Fibroblast of gingiva (primary cell): ENCODE results near the gene LDLRAD2.
"Not testable (repeated sequence)": the region's sequence is repeated elsewhere in the genome, so short reads cannot be mapped to it uniquely, and the experiment has no call there.

Experiments
- DNase-seq: peaks from one replicate; pipeline ENCODE4 v3.0.0-alpha.2; 2011; ENCODE audit warnings: low read depth

The LDLRAD2 gene, protein sequence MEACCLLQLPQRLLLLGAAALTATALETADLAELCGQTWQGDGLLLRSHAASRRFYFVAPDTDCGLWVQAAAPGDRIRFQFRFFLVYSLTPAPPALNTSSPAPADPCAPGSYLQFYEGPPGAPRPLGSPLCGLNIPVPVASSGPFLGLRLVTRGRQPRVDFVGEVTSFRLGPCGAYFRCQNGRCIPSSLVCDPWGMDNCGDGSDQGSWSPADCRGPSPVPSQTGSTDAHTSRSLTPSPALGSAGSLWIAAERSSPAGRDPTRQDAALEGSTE

GRCh38 chr1:21811875-21812305, at the start of gene LDLRAD2:
LDLRAD2 (plus strand) TSS chr1:21812265; CDS start chr1:21812452, 187 bp downstream.
- DNase-seq: peak; percentile 34

GRCh38 chr1:21763236-21763635, 48.8 kb upstream of the LDLRAD2 start:
- DNase-seq: no peak

GRCh38 chr1:21763694-21764419, 48.2 kb upstream of the LDLRAD2 start:
- no peak for DNase-seq

- DNase-seq: peak; percentile 97
These were observed 47.2 kb upstream of the LDLRAD2 start for GRCh38 chr1:21764615-21765423.

DNA sequence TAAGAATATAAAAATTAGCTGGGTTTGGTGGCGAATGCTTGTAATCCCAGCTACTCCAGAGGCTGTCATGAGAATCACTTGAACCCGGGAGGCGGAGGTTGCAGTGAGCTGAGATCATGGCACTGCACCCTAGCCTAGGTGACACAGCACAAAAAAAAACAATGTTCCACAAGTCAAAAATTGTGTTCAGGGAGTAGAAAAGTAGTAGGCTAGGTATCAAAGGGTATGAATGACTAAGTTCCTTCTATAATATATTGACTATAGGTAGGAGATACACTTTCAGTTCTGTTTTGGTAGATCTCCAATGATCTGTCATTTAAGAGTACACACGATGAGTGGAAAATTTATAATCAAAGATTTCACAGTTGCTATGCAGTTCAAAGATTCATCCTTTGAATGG, 45.9 kb upstream of the LDLRAD2 start:
- no peak for DNase-seq

GRCh38 chr1:21767106-21767505, 45.0 kb upstream of the LDLRAD2 start:
- not testable (repeated sequence) for DNase-seq

GRCh38 chr1:21770201-21770600, 41.9 kb upstream of the LDLRAD2 start:
- no peak for DNase-seq

DNA sequence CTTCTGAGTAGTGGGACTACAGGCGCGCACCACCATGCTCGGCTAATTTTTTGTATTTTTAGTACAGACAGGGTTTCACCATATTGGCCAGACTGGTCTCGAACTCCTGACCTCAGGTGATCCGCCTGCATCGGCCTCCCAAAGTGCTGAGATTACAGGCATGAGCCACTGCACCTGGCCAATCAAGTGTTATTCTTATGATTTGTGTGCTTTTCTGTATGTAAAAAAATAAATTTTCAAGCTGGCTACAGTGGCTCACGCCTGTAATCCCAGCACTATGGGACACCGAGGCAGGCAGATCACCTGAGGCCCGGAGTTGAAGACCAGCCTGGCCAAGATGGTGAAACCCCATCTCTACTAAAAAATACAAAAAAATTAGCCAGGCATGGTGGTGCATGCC, 41.5 kb upstream of the LDLRAD2 start:
- DNase-seq: not testable (repeated sequence)

DNA sequence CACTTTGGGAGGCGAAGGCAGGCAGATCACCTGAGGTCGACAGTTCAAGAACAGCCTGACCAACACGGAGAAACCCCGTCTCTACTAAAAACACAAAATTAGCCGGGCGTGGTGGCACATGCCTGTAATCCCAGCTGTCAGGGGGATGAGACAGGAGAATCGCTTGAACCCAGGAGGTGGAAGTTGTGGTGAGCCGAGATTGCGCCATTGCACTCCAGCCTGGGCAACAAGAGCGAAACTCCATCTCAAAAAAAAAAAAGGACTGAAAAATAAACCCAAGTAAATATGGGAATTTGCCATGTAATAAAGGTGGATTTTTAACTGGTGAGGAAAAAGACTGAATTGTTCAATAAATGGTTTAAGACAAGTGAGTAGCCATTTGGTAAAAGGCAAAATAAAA, 40.4 kb upstream of the LDLRAD2 start:
- DNase-seq: not testable (repeated sequence)

GRCh38 chr1:21773585-21773984, 38.5 kb upstream of the LDLRAD2 start:
- DNase-seq: no peak

DNA sequence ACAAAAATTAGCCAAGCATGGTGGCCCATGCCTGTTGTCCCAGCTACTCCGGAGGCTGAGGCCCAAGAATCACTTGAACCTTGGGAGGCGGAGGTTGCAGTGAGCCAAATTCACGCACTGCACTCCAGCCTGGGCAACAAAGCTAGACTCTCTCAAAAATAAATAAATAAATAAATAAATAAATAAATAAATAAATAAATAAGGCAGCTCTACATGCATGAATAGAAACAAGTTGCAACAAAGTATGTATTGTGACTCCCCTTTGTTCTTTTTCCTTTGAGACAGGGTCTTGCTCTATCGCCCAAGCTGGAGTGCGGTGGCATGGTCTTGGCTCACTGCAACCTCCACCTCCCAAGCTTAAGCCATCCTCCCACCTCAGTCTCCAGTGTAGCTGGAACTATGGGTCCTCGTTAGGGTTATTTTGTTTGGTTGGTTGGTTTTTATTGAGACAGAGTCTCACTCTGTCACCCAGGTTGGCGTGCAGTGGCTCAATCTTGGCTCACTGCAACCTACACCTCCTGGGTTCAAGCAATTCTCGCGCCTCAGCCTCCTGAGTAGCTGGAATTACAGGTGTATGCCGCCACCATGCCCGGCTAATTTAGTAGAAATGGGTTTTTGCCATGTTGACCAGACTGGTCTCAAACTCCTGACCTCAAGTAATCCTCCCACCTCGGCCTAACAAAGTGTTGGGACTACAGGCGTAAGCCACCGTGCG, 37.1 kb upstream of the LDLRAD2 start:
- DNase-seq: no peak

DNA sequence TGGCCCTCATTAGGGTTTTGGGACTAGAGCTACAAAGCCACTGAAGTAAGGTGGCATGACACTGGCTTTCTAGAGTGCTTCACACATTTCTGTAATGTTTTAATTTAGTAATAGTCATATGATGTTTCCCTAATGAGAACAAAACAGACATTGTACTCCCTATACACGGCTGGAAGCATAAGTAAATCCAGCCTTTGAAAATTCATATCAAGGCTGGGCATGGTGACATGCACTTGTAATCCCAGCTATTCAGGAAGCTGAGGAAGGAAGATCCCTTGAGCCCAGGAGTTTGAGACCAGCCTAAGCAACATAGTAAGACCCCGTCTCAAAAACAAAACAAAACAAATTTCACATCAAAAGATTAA, 36.5 kb upstream of the LDLRAD2 start:
- DNase-seq: no peak

DNA sequence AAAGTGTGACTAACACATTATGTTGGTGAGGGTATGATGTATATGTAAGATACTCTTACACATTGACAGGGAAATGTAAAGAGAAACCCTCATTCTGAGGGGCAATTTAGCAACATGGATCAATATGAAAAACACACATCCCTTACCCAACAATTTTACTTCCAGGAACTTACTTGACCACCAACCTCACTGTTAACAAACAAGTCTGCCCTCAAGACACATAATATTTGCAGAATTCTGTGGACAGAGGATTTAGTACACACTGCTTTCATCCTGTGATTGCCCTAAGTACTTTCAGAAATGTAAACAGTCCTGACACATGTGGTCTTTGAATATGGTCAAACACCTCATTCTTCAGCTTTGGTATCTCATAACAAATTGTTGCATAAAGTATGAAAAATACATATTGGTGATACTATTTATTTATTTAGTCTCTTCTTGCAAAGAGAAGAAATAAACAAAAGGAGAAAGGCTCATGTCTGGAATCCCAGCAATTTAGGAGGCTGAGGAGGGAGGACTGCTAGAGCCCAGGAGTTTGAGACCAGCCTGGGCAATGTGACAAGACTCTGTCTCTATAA, 36.0 kb upstream of the LDLRAD2 start:
- peak; percentile 89 for DNase-seq

- not testable (repeated sequence) for DNase-seq
These were observed 35.1 kb upstream of the LDLRAD2 start for GRCh38 chr1:21776925-21777324.

GRCh38 chr1:21778405-21778727, 33.7 kb upstream of the LDLRAD2 start:
- no peak for DNase-seq

DNA sequence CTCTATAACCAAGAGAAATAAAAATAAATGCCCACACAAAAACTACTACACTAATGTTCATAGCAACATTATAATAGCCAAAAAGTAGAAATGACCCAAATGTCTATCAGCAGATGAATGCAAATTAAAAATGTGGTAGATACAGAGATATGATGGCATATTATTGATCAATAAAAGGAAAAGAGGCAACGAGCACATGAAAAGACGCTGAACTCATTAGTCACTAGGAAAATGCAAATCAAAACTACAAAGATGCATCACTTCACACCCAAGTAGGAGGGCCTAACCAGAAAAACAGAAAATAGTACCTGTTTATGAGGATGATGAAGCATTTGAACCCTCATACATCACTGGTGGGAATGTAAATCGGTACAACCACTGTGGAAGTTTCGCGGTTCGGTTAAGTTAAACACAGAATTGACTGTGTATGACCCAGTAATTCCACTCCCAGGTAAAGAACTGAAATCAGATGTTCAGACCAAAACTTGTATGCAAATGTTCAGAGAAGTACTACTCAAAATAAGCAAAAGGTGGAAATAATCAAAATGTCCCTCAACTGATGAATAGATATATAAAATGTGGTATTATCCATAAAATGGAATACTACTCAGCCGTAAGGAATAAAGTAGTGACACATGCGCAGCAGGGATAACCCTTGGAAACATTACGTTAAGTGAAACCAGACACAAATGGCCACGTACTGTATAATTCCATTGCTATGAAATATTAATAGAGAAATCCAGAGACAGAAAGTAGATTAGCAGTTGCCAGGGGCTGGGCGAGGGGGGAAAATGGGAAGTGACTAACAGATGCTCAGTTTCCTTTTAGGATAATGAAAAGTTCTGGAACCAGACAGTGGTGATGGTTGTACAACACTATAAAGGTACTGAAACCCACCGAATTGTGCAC, 32.2 kb upstream of the LDLRAD2 start:
- no peak for DNase-seq

GRCh38 chr1:21781815-21782348, 30.2 kb upstream of the LDLRAD2 start:
- peak; percentile 41 for DNase-seq

- peak; percentile 55 for DNase-seq
These were observed 29.7 kb upstream of the LDLRAD2 start for GRCh38 chr1:21782349-21782867.

DNA sequence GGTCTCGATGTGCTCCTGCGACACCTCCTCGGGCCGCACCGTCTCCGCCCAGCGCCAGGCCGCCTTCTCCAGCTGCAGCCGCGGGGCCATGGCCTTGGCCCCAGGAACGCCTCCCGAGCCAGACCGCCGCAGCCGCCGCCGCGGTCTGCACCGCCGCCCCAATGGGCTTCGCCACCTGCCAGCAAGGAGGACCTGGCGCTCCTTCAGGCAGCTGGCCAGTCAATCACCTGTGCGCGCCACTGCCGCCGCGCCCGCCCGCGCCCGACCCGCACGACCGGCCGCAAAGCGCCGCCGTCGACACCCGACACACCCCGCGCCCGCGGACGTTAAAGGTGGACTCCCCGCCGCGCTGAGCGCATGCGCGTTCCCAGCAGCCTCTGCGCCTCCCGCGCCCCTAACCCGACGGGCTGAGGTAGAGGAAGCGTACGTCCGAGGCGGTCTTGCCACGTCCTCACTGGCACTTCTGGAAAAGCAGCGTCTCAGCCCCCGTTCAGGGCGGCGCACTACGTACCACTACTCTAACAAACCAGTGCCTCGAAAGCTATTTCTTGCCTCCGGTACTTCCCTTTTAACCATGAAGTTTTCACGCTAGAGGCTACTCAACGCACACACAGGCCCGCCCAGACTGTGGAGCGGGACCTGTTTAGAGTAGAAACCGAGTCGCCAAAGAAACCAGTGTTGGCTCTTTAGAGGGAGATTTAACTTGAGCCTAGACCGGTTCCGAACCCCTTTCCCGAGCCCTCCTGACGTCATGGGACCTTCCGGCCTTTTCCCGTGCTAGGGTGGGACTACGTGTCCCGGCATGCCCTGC, 29.0 kb upstream of the LDLRAD2 start, which contains the start of gene USP48:
USP48 (minus strand) TSS at position 282 of the 811 bp plus-strand sequence; CDS start at position 90, 192 bp downstream.
- DNase-seq: peak; percentile 97
